HG03558 (cell line): ENCODE data around the gene EXOC6.

Source experiments
- ATAC-seq: cut with Tn5 transposase; IDR thresholded peaks from one replicate; pipeline ENCODE4 v1.9.1; 2021; ENCODE audit warnings: moderate number of reproducible peaks; ENCODE audit not compliant: unreplicated experiment; ENCODE audit errors: extremely low read depth

Gene EXOC6

DNA sequence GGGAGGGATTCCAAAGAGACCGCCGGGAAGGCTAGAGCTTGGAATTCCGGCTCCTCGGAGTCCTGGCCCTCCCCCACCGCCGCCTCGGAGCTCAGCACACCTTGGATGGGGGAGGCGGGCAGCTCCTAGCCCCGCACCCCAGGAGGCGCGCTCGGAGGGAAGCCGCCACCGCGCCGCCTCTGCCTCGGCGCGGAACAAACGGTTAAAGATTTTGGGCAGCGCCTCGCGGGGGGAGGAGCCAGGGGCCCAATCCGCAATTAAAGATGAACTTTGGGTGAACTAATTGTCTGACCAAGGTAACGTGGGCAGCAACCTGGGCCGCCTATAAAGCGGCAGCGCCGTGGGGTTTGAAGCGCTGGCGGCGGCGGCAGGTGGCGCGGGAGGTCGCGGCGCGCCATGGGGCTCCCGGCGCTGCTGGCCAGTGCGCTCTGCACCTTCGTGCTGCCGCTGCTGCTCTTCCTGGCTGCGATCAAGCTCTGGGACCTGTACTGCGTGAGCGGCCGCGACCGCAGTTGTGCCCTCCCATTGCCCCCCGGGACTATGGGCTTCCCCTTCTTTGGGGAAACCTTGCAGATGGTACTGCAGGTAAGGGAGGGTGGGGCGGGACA, 225.3 kb downstream of the EXOC6 start, which contains the start of gene CYP26A1:
Gene CYP26A1 (plus strand): TSS at position 355 of the 608 bp plus-strand sequence. CDS start 42 bp downstream, at position 397.
- ATAC-seq = no peak

DNA sequence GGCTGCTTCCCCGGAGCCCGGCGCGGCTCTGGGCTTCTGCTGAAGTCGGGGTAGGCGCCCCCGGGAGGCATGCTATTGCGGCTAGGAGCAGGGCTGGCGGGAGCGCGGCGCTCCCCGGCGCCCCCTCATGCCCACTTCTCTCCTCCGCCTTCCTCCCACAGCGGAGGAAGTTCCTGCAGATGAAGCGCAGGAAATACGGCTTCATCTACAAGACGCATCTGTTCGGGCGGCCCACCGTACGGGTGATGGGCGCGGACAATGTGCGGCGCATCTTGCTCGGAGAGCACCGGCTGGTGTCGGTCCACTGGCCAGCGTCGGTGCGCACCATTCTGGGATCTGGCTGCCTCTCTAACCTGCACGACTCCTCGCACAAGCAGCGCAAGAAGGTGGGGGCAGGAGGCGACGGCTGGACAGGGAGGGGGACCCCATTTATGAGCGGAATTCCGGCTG, 225.9 kb downstream of the EXOC6 start:
- no peak for ATAC-seq

DNA sequence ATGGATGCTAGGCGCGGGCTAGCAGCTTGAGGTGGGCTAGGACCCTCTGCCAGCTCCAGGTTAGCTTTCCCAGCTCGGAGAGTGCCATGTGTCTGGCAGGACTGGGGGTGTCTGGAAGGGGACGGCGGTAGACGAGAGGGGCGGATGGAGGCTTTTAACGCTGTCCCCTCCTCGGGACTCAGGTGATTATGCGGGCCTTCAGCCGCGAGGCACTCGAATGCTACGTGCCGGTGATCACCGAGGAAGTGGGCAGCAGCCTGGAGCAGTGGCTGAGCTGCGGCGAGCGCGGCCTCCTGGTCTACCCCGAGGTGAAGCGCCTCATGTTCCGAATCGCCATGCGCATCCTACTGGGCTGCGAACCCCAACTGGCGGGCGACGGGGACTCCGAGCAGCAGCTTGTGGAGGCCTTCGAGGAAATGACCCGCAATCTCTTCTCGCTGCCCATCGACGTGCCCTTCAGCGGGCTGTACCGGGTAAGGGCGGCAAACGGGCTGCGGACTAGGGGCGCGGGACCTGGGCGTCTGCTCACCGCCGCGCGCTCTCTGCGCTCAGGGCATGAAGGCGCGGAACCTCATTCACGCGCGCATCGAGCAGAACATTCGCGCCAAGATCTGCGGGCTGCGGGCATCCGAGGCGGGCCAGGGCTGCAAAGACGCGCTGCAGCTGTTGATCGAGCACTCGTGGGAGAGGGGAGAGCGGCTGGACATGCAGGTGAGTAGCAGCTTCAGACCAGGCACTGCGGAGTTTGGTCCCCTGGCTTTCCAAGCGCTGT, 226.5 kb downstream of the EXOC6 start:
- no peak for ATAC-seq

DNA sequence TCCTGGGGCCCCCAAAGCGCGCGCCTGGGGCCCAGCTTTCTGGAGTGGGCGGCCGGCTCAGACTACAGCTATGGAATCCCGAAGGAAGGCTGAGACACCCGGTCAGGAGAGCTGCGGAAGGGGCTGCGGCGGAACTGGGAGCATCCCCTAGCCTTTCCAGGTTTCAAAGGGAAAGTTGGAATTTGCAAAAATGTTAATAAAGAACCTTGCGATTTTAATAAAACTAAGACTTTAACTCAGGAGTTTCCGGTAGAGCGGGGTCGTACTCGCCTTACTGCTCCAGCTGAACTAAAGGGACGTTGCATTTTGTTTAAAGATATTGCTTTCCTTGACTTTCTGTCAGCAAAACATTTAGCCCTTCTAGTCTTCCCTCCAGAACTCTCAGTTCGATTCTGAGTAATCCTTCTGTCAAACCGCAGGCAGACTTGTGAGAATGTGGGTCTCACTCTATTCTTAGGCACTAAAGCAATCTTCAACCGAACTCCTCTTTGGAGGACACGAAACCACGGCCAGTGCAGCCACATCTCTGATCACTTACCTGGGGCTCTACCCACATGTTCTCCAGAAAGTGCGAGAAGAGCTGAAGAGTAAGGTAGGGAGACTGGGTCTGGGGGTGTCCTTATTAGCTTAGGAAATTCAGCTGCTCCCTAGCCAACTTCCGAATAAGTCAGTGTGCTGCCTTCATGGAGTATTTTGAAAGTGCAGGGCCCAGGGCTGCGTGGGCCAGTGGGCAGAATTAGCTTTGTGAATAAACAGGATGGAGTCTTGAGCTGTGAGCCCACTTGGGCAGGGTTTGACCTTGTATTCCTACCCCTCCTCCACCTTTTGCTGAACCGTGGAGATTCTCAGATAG, 227.3 kb downstream of the EXOC6 start:
- ATAC-seq = no peak

DNA sequence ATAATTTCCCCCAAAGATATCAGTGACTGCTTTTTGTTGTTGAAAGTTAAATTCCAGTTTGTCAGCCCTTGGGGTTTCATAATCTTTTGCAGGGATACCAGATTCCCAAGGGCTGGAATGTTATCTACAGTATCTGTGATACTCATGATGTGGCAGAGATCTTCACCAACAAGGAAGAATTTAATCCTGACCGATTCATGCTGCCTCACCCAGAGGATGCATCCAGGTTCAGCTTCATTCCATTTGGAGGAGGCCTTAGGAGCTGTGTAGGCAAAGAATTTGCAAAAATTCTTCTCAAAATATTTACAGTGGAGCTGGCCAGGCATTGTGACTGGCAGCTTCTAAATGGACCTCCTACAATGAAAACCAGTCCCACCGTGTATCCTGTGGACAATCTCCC, 228.6 kb downstream of the EXOC6 start:
- ATAC-seq = no peak

DNA sequence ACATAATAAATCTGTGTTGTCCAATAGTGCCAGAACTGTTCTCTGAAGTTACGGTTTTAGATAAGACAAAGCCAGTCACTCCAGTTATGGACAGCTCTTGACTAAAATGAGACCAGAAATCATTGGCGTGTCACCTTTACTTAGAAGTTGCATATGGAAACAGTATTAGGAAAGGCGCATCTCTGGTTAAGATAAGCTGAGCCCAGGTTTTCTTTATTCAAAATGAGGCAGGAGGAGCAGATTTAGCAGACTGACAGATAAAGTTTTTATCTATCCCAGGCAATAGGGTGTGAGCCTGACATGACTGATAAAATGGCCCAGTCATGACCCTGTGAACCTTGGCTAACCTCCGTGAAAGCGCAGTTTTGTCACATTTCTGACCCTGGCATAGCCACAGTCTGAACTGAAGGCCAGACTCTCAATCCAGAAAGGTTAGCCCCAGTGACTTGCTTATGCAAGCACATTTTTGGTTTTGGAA, 229.6 kb downstream of the EXOC6 start:
- no peak for ATAC-seq

DNA sequence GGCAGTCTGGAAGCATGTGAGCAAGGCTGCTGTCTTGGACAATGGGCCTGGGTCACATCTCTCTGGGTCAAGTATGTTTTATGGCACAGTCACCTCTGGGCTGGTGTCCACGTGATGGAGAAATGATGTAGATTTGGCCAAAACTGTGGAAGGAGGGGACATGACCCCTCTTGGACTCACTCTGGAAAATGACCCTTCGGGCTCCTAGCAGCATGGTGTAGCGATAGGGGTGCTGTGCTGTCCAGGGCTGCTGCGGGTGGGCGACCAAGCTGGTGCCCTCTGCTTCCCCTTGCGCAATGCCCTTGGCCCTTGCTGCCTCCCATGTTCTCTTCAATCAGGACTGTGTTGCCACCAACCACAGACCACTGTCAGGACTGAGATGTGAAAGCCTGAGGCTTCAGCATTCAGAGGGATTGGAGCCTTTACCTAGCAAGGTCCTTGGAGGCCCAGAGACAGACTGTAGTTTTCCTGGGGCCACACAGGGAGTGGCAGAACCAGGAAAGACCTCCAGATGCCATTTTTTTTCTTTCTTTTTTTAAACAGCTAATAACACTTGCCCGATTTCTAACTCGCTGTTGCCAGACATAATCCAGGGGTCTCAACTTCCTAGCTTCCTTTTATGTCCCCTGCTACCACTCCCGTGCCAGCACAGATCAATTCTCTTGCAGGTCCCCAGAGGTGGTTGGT, 231.5 kb downstream of the EXOC6 start:
- ATAC-seq = no peak

DNA sequence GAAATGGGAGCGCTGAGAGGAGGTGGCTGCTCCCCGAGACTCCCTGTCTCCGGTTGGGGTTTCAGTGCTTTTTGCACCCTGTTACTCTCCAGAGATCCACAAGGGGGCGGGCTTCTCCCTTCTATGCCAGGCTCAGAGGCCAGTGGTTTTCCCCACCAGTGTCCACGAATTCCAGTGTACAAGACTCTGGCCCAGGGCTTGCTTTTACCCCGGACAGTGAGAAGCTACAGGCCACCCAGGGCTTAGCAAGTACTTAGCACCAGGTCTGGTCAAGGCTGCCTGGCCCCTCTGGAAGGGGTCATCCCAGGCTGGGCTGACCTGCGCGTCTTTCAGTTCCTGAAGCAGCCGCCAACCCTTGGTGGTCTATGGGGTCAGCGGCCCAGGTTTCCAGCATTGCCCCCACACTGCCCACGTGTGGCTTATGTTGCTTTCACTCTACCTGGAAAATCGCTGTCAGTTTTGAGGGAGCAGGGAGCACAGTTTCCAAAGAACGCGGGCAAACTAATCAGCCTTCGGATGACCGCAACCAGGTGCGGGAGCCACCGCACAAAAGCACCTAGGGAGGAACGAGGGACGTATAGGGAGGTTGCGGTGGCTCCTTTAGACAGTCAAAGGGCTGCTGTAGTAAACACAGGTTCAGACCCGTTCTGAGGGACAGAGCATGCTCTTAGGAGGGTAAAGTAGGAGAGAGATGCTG, 232.2 kb downstream of the EXOC6 start:
- ATAC-seq = no peak

DNA sequence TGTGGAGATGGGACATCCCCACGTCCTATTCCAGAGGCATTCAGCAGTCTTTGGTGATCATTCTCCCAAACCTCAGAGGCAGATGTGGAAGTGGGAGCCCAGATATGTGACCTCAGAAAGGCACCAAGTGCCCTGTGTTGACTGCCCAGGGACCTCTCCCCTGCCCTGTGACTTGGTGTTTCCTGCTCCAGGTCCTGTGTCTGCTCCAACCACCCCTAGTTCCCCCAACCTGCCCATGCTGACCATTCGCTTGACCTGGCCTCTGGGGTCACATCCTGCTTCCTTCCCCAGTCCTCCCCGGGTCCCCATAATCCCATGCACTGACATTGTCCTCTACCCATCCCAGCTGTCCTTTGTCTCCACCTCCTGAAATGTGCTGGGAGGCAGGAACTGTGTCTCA, 233.0 kb downstream of the EXOC6 start:
- no peak for ATAC-seq

DNA sequence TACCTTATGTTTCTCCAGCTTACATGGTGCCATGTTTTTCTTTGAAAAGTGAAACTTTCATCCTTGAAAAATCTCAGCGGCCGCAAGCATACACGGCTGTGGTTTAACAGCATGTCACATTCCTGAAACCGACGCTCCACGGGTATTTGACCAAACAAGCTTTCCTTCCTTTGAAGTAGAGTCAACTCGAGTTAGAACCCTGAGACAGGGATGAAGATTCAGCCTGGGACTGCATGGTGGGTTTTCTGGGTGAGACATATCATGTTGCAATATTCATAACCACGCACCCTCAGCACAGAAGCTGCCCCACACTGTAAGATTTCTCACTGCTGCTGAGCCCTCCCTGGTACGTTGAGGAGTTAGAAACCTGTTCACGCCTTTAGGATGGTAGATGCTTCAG, 233.5 kb downstream of the EXOC6 start:
- no peak for ATAC-seq

DNA sequence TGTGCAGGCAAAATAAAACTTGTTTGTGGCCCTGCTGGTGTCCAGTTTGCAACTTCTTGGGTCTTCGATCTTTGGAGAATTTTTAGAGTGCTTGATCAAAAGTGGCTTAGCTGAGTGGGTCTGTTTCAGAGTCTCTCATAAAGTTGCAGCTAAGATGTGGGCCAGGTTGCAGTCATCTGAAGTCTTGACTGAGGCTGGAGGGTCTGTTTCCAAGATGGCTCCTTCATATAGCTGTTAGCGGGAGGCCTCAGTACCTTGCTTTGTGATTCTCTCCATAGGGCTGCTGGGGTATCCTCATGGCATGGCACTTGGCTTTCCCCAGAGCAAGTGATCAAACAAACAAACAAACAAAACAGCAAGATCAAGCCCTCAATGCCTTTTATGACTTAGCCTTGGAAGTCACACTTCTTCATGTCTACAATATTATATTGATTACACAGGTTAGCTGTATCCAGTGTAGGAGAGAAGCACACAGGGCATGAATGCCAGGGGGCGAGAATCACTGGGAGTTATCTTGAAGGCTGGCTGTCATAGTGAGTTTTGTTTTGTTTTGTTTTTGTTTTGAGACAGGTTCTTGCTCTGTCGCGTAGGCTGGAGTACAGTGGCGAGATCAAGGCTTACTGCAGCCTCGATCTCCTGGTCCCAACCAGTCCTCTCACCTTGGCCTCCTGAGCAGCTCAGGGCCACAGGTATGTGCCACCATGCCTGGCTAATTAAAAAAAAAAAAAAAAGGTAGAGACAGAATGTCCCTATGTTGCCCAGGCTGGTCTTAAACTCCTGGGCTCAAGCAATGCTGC, 235.6 kb downstream of the EXOC6 start:
- ATAC-seq = no peak

DNA sequence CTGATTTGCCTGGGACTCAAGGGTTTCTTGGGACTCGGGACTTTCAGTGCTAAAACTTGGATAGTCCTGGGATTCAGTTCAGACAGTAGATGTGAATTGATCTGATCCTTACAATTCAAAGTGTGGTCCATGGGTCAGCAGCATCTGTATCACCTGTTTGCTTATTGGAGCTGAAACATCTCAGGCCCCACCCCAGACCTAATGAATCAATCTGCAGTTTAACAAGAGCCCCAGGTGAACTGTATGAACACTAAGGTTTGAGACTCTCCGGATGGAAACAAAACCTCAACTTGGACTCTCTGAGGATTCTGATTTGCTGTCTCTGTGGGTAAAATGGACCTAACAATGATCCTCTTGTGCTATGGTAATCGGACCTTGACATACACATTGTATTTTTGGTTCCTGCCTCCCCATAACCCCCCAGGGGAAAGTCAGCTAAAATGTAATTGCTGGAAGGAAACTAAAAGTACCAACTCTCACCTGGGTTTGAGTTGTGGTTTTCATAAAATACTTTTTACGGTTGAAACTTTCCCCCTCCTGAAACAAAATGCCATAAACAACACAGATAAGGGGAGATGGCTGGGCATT, 237.0 kb downstream of the EXOC6 start:
- ATAC-seq = no peak

DNA sequence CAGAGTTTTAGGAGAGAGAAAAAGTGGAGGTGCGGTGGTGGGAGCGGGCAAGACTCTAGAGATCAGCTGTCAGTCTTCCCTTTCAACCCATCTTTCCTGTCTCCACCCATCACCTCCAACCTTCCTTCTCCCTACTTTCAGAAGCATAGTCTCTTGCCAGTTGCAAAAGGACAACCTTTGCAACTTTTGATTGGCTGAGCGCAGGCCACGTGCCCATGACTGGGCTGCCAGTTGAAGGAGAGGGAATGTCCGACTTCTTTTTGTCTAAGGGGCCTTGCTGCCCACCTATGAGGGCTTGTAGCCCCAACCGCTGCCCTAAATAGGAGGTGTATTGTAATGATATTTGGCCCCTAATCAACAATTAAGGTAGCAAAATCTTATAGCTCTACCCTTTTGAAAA, 238.0 kb downstream of the EXOC6 start:
- ATAC-seq = no peak

DNA sequence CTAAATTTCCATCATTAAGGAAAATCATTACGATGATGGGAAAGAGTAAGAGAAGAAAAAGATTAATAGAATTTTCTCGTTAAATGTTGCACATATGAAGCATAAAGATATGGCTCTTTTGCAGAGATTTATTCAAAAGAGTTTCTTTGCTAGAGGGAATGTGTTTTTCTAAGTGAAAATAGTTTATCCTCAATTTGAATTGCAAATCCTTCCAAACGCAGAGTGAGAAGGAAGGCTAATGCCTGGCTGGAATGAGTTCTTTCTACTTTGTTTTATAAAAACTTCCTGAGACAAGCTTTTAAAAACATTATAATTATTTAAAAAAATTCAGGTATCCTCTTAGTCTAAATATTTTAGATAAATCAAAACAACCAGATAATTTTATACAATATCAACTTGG, 239.5 kb downstream of the EXOC6 start:
- ATAC-seq = no peak

DNA sequence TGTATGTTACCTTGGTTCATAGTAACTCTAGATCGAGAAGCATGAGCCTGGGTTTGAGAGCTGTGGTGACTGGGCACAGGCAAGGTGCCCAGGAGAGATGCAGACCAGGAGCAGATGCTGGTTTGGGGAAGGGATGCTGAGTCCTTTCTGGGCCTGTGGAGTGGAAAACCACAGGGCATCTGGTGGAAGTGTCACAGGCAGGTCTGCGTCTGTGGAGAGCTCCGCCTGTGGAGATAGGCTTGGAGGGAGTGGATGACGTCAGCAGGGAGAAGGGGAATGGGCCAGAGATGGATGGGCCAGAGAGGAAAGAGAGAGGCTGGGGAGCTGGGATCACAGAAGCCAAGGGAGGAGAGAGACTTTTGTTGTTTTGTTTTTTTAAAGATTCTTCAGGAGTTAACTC, 240.1 kb downstream of the EXOC6 start:
- ATAC-seq = no peak

DNA sequence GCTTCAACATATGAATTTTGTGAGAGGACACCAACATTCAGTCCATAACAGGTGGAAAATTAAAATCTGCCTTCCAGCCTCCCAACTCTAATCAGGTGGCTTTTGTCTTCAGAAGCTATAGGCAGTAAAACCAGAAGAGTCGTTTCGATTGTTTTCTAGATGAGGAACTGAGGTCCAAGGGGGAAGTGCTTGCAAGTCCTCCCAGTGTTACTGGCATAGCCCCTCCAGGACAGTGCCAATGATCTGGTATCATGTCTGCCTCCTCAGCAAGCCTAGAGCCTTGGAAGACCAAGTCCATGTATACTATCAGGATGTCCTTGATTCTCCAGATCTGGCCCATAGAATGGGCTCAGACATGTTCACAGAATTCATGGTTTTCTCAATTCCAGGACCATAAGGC, 242.3 kb downstream of the EXOC6 start:
- no peak for ATAC-seq

DNA sequence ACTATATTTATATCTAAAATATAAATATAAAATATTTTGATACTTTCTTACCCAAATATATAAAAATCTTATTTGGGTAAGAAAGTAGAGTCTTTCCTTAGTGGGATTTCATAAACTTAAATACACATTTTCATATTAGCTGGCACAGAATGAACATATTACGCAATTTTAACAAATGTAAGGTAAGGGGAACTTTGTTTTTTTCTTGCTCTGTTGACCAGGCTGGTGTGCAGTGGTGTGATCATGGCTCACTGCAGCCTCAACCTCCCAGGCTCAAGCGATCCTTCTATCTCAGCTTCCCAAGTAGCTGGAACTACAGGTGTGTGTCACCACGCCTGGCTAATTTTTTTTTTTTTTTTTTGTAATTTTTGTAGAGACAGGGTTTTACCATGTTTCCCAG, 243.6 kb downstream of the EXOC6 start:
- ATAC-seq = no peak

DNA sequence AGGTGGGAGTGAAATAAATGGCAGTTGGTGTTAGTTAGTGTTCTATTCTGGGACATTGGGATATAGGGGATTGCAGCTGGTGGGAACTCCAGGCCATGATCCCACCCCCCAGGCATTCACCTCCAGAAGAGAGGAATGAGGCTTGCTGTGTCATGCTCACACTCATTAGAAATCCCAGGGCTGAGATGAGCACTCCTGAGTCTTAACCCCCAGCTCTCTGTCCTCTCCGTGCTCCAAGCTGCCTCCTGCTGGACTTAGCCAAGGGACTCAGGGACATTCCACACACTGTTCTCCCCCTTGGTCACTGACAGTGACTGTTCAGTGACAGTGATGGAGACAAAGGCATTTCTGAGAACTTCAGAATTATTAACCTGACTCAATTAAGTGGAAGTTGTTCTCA, 246.9 kb downstream of the EXOC6 start:
- ATAC-seq = no peak

DNA sequence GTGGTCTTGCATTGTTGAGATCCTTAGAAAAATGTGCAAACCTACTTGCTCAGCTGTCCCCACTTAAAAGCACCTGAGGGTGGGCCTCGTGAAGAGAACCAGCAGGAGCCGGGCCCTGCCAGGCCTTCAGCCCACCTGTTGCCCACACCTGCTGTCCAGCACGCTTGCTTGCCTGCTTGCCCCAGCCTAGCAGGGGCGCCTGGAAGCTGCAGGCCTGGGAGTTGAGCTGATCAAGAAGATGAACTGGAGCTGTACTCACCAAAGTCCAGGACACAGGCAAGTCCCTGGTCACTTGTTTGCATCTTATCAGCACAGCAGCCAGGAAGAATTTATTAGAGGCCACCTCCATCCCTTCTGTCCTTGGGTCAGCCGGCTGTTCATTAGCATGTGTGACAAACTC, 248.6 kb downstream of the EXOC6 start:
- ATAC-seq = no peak
